IPS-18a (cell line): ENCODE data around the gene PLXNB3.
"Not testable (repeated sequence)": the region's sequence is repeated elsewhere in the genome, so short reads cannot be mapped to it uniquely, and the experiment has no call there.

ENCODE experiments used
- H3K27ac ChIP-seq: one replicate; pipeline ENCODE4 v1.5.1; 2013; ENCODE audit warnings: low read length
- H3K27me3 ChIP-seq: one replicate; pipeline ENCODE4 v1.6.1; 2013; ENCODE audit warnings: mild to moderate bottlenecking, low read length; ENCODE audit not compliant: control insufficient read depth, insufficient read depth
- H3K36me3 ChIP-seq: one replicate; pipeline ENCODE4 v1.6.1; 2013; ENCODE audit warnings: low read depth, low read length; ENCODE audit not compliant: control insufficient read depth
- H3K4me1 ChIP-seq: one replicate; pipeline ENCODE4 v1.6.1; 2013; ENCODE audit warnings: low read depth, low read length; ENCODE audit not compliant: control insufficient read depth
- H3K4me3 ChIP-seq: one replicate; pipeline ENCODE4 v1.5.1; 2013; ENCODE audit warnings: low read length
- H3K9ac ChIP-seq: one replicate; pipeline ENCODE4 v1.6.1; 2013; ENCODE audit warnings: mild to moderate bottlenecking, low read length, moderate library complexity
- H3K9me3 ChIP-seq: one replicate; pipeline ENCODE4 v1.6.1; 2013; ENCODE audit warnings: low read depth, low read length; ENCODE audit not compliant: control insufficient read depth

PLXNB3 gene

GRCh38 chrX:153736071-153736820 lies 27.8 kb upstream of the PLXNB3 start:
- Histone ChIP-seq H3K9me3 (peaks cover 3% of the 10 kb centered on the region), H3K4me3 (no peak overlapping the region), H3K9ac (no peak overlapping the region), H3K36me3 (no peaks in the 10 kb centered on the region), H3K4me1 (no peaks in the 10 kb centered on the region), H3K27me3 (no peaks in the 10 kb centered on the region), H3K27ac (no peak overlapping the region)

- no peaks in the 10 kb centered on the region for H3K27me3 ChIP-seq
- H3K9me3 ChIP-seq: no peaks in the 10 kb centered on the region
- no peaks in the 10 kb centered on the region for H3K36me3 ChIP-seq
- no peak overlapping the region for H3K4me3 ChIP-seq
- no peak overlapping the region for H3K27ac ChIP-seq
- H3K9ac ChIP-seq: no peak overlapping the region
- H3K4me1 ChIP-seq: no peaks in the 10 kb centered on the region
Observed at GRCh38 chrX:153736871-153737441, 27.1 kb upstream of the PLXNB3 start.

DNA sequence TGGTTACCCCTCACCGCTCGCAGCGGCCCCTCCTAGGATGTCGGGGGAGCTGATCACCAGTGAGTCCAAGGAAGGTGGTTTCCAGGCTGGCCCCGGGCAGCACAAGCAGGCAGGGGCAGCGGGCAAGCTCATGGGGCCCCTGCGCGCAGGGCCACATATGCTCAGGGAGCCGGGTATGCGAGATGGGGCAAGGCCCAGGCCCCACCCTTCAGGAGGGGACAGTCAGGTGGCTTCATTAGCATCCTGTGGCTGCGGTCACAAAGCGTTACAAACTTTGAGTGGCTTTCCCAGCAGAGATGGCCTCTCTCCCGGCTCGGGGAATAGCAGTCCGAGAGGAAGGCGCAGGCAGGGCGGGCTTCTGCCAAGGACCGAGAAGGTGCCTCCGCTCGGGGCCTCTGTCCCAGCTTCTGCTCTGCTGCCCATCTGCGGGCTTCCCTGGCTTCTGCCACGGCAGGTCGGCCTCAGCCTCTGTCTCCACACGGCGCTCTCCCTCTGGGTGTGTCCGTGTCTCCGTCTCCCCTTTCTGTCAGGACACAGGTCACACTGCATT lies 25.9 kb upstream of the PLXNB3 start:
- Histone ChIP-seq H3K4me1 (no peaks in the 10 kb centered on the region), H3K9ac (no peak overlapping the region), H3K27me3 (no peaks in the 10 kb centered on the region), H3K27ac (no peak overlapping the region), H3K9me3 (no peaks in the 10 kb centered on the region), H3K36me3 (no peaks in the 10 kb centered on the region), H3K4me3 (no peak overlapping the region)

- H3K36me3 ChIP-seq: no peaks in the 10 kb centered on the region
- H3K4me1 ChIP-seq: no peaks in the 10 kb centered on the region
- no peaks in the 10 kb centered on the region for H3K27me3 ChIP-seq
- no peak overlapping the region for H3K27ac ChIP-seq
- H3K4me3 ChIP-seq: no peak overlapping the region
- no peak overlapping the region for H3K9ac ChIP-seq
- H3K9me3 ChIP-seq: no peaks in the 10 kb centered on the region
Observed at GRCh38 chrX:153739754-153740486, 24.1 kb upstream of the PLXNB3 start.

- no peak overlapping the region for H3K27ac ChIP-seq
- H3K27me3 ChIP-seq: no peaks in the 10 kb centered on the region
- H3K4me3 ChIP-seq: no peak overlapping the region
- H3K9ac ChIP-seq: no peak overlapping the region
- no peaks in the 10 kb centered on the region for H3K36me3 ChIP-seq
- no peaks in the 10 kb centered on the region for H3K9me3 ChIP-seq
- H3K4me1 ChIP-seq: no peaks in the 10 kb centered on the region
Observed at GRCh38 chrX:153740631-153741222, 23.3 kb upstream of the PLXNB3 start.

GRCh38 chrX:153741446-153741845 lies 22.6 kb upstream of the PLXNB3 start:
- Histone ChIP-seq H3K4me3 (no peak overlapping the region), H3K4me1 (no peaks in the 10 kb centered on the region), H3K9me3 (no peaks in the 10 kb centered on the region)

GRCh38 chrX:153742111-153742510 lies 21.9 kb upstream of the PLXNB3 start:
- not testable (repeated sequence) for H3K36me3 ChIP-seq, H3K9ac ChIP-seq, H3K9me3 ChIP-seq, H3K4me1 ChIP-seq, H3K27me3 ChIP-seq, H3K27ac ChIP-seq, H3K4me3 ChIP-seq

More at GRCh38 chrX:153741446-153741845, 22.6 kb upstream of the PLXNB3 start:
- Histone ChIP-seq H3K27ac (no peak overlapping the region), H3K27me3 (no peaks in the 10 kb centered on the region), H3K36me3 (no peaks in the 10 kb centered on the region), H3K9ac (no peak overlapping the region)

DNA sequence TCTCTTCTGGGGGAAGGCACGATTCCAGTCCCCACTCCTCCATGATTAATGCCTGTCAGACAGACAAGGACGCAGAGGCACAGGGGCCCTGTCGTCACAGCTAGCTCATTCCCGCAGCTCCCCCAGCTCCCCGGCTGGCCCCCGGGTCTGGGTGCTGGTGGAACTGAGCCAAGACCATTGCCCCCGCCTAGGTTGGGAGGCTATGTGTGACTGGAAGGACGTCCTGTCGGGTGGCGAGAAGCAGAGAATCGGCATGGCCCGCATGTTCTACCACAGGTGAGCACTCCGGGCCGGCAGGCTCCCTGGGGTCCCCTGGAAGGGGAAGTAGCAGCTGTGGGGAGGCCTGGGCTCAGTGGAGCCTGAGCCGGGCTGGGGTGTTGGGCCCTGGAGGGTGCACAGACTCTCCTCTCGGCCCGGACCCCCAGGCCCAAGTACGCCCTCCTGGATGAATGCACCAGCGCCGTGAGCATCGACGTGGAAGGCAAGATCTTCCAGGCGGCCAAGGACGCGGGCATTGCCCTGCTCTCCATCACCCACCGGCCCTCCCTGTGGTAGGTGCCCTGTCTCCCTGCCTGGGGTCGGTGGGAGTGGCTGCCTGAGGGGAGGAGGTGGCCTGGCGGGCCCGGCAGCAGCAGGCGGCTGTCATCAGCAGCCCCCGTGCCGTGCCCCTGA lies 21.1 kb upstream of the PLXNB3 start:
- H3K27ac ChIP-seq, H3K4me3 ChIP-seq, H3K9me3 ChIP-seq, H3K27me3 ChIP-seq, H3K4me1 ChIP-seq, H3K36me3 ChIP-seq, H3K9ac ChIP-seq: not testable (repeated sequence)

DNA sequence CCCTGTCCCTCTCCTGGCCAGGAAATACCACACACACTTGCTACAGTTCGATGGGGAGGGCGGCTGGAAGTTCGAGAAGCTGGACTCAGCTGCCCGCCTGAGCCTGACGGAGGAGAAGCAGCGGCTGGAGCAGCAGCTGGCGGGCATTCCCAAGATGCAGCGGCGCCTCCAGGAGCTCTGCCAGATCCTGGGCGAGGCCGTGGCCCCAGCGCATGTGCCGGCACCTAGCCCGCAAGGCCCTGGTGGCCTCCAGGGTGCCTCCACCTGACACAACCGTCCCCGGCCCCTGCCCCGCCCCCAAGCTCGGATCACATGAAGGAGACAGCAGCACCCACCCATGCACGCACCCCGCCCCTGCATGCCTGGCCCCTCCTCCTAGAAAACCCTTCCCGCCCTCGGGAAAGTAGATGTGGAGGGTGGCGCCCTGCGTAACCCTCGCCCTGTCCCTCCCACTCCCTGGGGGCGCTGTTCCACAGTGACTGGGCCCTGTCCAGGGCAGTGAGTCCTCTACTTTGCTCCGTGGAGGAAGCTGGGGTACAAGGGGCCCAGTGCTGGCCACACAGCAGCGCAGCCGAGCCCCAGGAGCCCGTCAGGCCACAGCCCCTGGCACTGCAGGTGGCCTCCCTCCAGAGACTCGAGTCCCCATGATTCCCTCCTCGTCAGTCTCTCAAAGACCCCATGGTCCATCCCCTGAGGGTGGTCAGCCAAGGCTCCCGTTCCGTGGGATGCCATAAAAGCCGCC lies 20.4 kb upstream of the PLXNB3 start:
- H3K27me3 ChIP-seq, H3K4me1 ChIP-seq, H3K9ac ChIP-seq, H3K36me3 ChIP-seq, H3K9me3 ChIP-seq, H3K27ac ChIP-seq: not testable (repeated sequence)
- peak overlapping the region; percentile 49 for H3K4me3 ChIP-seq

DNA sequence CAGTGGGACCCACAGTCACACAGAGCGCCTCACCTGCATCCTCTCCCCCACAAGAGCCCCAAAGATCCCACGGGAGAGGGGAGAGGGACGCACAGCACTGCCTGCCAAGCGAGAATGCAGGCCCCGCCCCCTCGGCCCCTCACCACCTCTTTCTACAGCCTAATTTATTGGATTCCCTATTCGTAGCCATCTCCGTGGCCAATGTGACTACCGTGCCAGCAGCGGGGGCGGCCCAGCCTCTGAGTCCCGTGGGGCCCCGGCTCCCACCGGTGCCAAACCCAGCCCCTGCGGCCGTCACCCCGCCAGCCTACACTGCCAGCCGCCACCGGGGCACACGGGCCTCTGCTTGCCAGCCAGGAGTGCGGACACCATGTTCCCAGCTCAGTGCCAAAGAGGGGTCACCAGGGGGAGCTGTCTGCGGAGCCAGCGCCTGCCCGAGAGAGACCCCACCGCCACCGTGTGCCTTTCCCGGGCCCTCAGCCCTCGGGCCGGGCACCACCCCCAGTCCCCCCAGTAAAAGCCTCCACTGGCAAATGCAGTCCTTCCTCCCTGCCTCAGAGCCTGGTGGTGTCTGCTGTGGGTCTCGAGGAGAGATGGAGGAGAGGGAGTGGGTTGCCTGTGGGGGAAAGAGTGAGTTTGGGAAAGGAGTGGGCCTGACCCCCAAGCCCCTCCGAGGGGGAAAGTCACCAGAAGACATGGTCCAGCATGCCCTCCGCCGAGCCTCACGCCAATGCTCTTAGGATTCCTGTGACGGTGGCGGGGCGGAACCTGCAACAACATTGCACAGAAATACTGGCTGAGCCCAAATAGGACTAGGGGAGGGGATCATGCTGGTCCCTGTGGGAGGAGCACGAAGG lies 19.6 kb upstream of the PLXNB3 start:
- H3K4me1 ChIP-seq: no peaks in the 10 kb centered on the region
- no peaks in the 10 kb centered on the region for H3K27me3 ChIP-seq
- H3K36me3 ChIP-seq: no peaks in the 10 kb centered on the region
- peaks cover 2% of the 10 kb centered on the region for H3K9me3 ChIP-seq
- peak overlapping the region; percentile 49 for H3K4me3 ChIP-seq
- H3K27ac ChIP-seq: no peak overlapping the region
- H3K9ac ChIP-seq: no peak overlapping the region
